ENCODE results near the gene ACP4. TPM values are rescaled to one million over a fixed set of nuclear protein-coding genes. Genes with fewer than 3 reads are reported as not detected.
"Not testable (repeated sequence)": the region's sequence is repeated elsewhere in the genome, so short reads cannot be mapped to it uniquely, and the experiment has no call there.

Gene ACP4
- total RNA-seq, 2 experiments from 2014 or later = not detected

GRCh38 chr19:50804420-50805272, 14.4 kb downstream of the ACP4 start:
- H3K9me3 Mint-ChIP-seq = no peaks in the 10 kb centered on the region
- ATAC-seq (peak; percentile 97), DNase-seq (peak; percentile 100)
- H3K36me3 Mint-ChIP-seq (ENCODE audit: low read depth) = peaks cover 43% of the 10 kb centered on the region
- H3K4me3 Mint-ChIP-seq = peak overlapping the region; percentile 95
- peaks cover 29% of the 10 kb centered on the region for H3K4me1 Mint-ChIP-seq (ENCODE audit: low read depth)
- peak overlapping the region; percentile 100 for H3K27ac Mint-ChIP-seq
- intact Hi-C loops (cut with micrococcal nuclease) = loop anchor here (10.0 kb wide), 1 partner anchor 120 kb away; no protein-coding TSS in a partner anchor
- no peaks in the 10 kb centered on the region for H3K27me3 Mint-ChIP-seq
- CTCF ChIA-PET = interaction anchor here (0.7 to 1.7 kb wide), 3 partner anchors 10 to 118 kb away, joined by 3 to 6 read pairs (median 3); no protein-coding TSS in a partner anchor
- POLR2A ChIA-PET = interaction anchor here (0.6 to 6.7 kb wide), 17 partner anchors 9 to 636 kb away, joined by 3 to 99 read pairs (median 4); partner anchors contain the start of genes ACP4 and JOSD2
- no peak for TF ChIP-seq CTCF (IDR thresholded peaks at IDR 0.05)

- H3K27ac Mint-ChIP-seq = no peak overlapping the region
- intact Hi-C loops (cut with micrococcal nuclease) = loop anchor here (10.0 kb wide), 1 partner anchor 116 kb away; no protein-coding TSS in a partner anchor
- peaks cover 8% of the 10 kb centered on the region for H3K4me1 Mint-ChIP-seq (ENCODE audit: low read depth)
- ChIA-PET CTCF (no interaction called here), POLR2A (interaction anchor here (3.1 kb wide), 1 partner anchor 13 kb away, joined by 24 read pairs; no protein-coding TSS in a partner anchor)
- H3K4me3 Mint-ChIP-seq = no peak overlapping the region
- H3K9me3 Mint-ChIP-seq = no peaks in the 10 kb centered on the region
- no peak for ATAC-seq
- TF ChIP-seq CTCF (IDR thresholded peaks at IDR 0.05) = no peak
- H3K27me3 Mint-ChIP-seq = peaks cover 8% of the 10 kb centered on the region
- peaks cover 7% of the 10 kb centered on the region for H3K36me3 Mint-ChIP-seq (ENCODE audit: low read depth)
- DNase-seq = no peak
These were observed 18.6 kb downstream of the ACP4 start for GRCh38 chr19:50808856-50809255.

- DNase-seq; H3K9me3 Mint-ChIP-seq; ATAC-seq; intact Hi-C loops (cut with micrococcal nuclease); H3K27ac Mint-ChIP-seq; H3K36me3 Mint-ChIP-seq (ENCODE audit: low read depth); H3K4me3 Mint-ChIP-seq; H3K4me1 Mint-ChIP-seq (ENCODE audit: low read depth): not testable (repeated sequence)
- POLR2A ChIA-PET = interaction anchor here (4.6 kb wide), 1 partner anchor 8 kb away, joined by 22 read pairs; no protein-coding TSS in a partner anchor
- CTCF ChIA-PET = interaction anchor here (0.8 kb wide), 1 partner anchor 8 kb away, joined by 3 read pairs; no protein-coding TSS in a partner anchor
- peaks cover 28% of the 10 kb centered on the region for H3K27me3 Mint-ChIP-seq
These were observed 21.5 kb downstream of the ACP4 start for GRCh38 chr19:50811622-50812238.

GRCh38 chr19:50812474-50812873, 22.3 kb downstream of the ACP4 start:
- ChIA-PET CTCF (no interaction called here), POLR2A (interaction anchor here (4.6 kb wide), 1 partner anchor 9 kb away, joined by 22 read pairs; no protein-coding TSS in a partner anchor)
- H3K4me1 Mint-ChIP-seq (ENCODE audit: low read depth) = peaks cover 12% of the 10 kb centered on the region
- H3K4me3 Mint-ChIP-seq = no peak overlapping the region
- TF ChIP-seq CTCF (IDR thresholded peaks at IDR 0.05) = no peak
- ATAC-seq (no peak), DNase-seq (no peak)
- peaks cover 3% of the 10 kb centered on the region for H3K36me3 Mint-ChIP-seq (ENCODE audit: low read depth)
- intact Hi-C loops (cut with micrococcal nuclease) = no loop called here
- H3K9me3 Mint-ChIP-seq = no peaks in the 10 kb centered on the region
- peaks cover 33% of the 10 kb centered on the region for H3K27me3 Mint-ChIP-seq
- H3K27ac Mint-ChIP-seq = no peak overlapping the region

- TF ChIP-seq CTCF (IDR thresholded peaks at IDR 0.05) = no peak
- H3K9me3 Mint-ChIP-seq = no peaks in the 10 kb centered on the region
- H3K4me3 Mint-ChIP-seq = no peak overlapping the region
- DNase-seq (no peak), ATAC-seq (no peak)
- POLR2A ChIA-PET = interaction anchor here (0.7 to 4.6 kb wide), 2 partner anchors 11 to 19 kb away, joined by 3 to 22 read pairs; no protein-coding TSS in a partner anchor
- H3K36me3 Mint-ChIP-seq (ENCODE audit: low read depth) = peaks cover 3% of the 10 kb centered on the region
- H3K27me3 Mint-ChIP-seq = peaks cover 53% of the 10 kb centered on the region
- peaks cover 30% of the 10 kb centered on the region for H3K4me1 Mint-ChIP-seq (ENCODE audit: low read depth)
- intact Hi-C loops (cut with micrococcal nuclease) = no loop called here
- no peak overlapping the region for H3K27ac Mint-ChIP-seq
- CTCF ChIA-PET = interaction anchor here (1.9 kb wide), 1 partner anchor 107 kb away, joined by 7 read pairs; no protein-coding TSS in a partner anchor
These were observed 24.7 kb downstream of the ACP4 start for GRCh38 chr19:50814883-50815282.
